ENCODE measurements around the gene KIF6. TPM values are rescaled to one million over a fixed set of nuclear protein-coding genes. Genes with fewer than 3 reads are reported as not detected.

The KIF6 gene
- total RNA-seq, 1 experiment from 2014 or later = not detected

GRCh38 chr6:39496915-39497314 lies 228.3 kb downstream of the KIF6 start (continued):
- no peak for TF ChIP-seq ZNF274 (IDR thresholded peaks at IDR 0.05; ENCODE audit: low read depth, low read length)
- no peak for TF ChIP-seq RAD21 (IDR thresholded peaks at IDR 0.05; ENCODE audit: low read depth)
- TF ChIP-seq CBX3 (IDR thresholded peaks at IDR 0.05; ENCODE audit: low read depth) = no peak
- no peak for TF ChIP-seq EZH2phosphoT487 (IDR thresholded peaks at IDR 0.05; ENCODE audit: borderline replicate concordance)
- no peak for TF ChIP-seq EZH2 (IDR thresholded peaks at IDR 0.05)
- no peak for TF ChIP-seq ZFX (IDR thresholded peaks at IDR 0.05)
- TF ChIP-seq FOSL1 (IDR thresholded peaks at IDR 0.05; ENCODE audit: low read depth) = no peak
- TF ChIP-seq CEBPB (IDR thresholded peaks at IDR 0.05; ENCODE audit: low read depth) = no peak
- no peak for TF ChIP-seq POLR2A (IDR thresholded peaks at IDR 0.05; ENCODE audit: borderline replicate concordance, extremely low read depth, insufficient read depth, insufficient read length)
- TF ChIP-seq SP1 (IDR thresholded peaks at IDR 0.05; ENCODE audit: low read depth) = no peak
- no peak for TF ChIP-seq ELF1 (IDR thresholded peaks at IDR 0.05; ENCODE audit: borderline replicate concordance, low read depth)
- TF ChIP-seq SRF (IDR thresholded peaks at IDR 0.05; ENCODE audit: low read depth) = no peak

- H3K4me3 ChIP-seq (replicated peaks in 1 of 2; ENCODE audit: low read depth in 1 of 2, low read length in 2 of 2) = no peak overlapping the region
- ChIA-PET RAD21 (ENCODE audit: low non-redundant PET in 1 of 2, low total read pairs in 2 of 2, uncharacterized antibody in 2 of 2, unreplicated experiment in 2 of 2) (no interaction called here), CTCF (no interaction called here), POLR2A (no interaction called here)
- H3K4me2 ChIP-seq (ENCODE audit: low read length) = no peak overlapping the region
- H3K4me1 ChIP-seq (ENCODE audit: control insufficient read depth in 1 of 2, insufficient read depth in 2 of 2, low read length in 2 of 2) = no peaks in the 10 kb centered on the region
- ATAC-seq = no peak
- TF ChIP-seq MAX (IDR thresholded peaks at IDR 0.05) (no peak), ATF3 (IDR thresholded peaks at IDR 0.05) (no peak), TCF7L2 (IDR thresholded peaks at IDR 0.05; ENCODE audit: borderline replicate concordance, extremely low read depth, insufficient read depth, insufficient read length) (no peak), SIN3A (IDR thresholded peaks at IDR 0.05; ENCODE audit: low read depth) (no peak), CEBPB (IDR thresholded peaks at IDR 0.05; ENCODE audit: low read depth) (no peak)
- TF ChIP-seq, protein P1, sequence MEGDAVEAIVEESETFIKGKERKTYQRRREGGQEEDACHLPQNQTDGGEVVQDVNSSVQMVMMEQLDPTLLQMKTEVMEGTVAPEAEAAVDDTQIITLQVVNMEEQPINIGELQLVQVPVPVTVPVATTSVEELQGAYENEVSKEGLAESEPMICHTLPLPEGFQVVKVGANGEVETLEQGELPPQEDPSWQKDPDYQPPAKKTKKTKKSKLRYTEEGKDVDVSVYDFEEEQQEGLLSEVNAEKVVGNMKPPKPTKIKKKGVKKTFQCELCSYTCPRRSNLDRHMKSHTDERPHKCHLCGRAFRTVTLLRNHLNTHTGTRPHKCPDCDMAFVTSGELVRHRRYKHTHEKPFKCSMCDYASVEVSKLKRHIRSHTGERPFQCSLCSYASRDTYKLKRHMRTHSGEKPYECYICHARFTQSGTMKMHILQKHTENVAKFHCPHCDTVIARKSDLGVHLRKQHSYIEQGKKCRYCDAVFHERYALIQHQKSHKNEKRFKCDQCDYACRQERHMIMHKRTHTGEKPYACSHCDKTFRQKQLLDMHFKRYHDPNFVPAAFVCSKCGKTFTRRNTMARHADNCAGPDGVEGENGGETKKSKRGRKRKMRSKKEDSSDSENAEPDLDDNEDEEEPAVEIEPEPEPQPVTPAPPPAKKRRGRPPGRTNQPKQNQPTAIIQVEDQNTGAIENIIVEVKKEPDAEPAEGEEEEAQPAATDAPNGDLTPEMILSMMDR (IDR thresholded peaks at IDR 0.05 in 2 of 3, conservative IDR thresholded peaks at IDR 0.05 in 1 of 3; ENCODE audit: borderline replicate concordance in 1 of 3, insufficient read depth in 1 of 3, low read depth in 2 of 3, low read length in 2 of 3) = no peak
- H4K20me1 ChIP-seq (ENCODE audit: insufficient read depth) = no peaks in the 10 kb centered on the region; the same call in 1 of the 2 replicates
- no peaks in the 10 kb centered on the region for H3K9me3 ChIP-seq (ENCODE audit: control insufficient read depth in 1 of 2, insufficient read depth in 1 of 2, low read depth in 1 of 2, low read length in 2 of 2)
- peaks cover 63% of the 10 kb centered on the region for H3K27me3 ChIP-seq (ENCODE audit: insufficient read depth, low read length)
- no peak overlapping the region for H2AFZ ChIP-seq (ENCODE audit: low read depth, low read length, poor library complexity, severe bottlenecking)
- no peak for DNase-seq (ENCODE audit: low read depth, low spot score)
- H3K9ac ChIP-seq (ENCODE audit: low read length) = no peak overlapping the region
- BruUV-seq (replicated peaks) = no TSS peak
- H3K9me2 ChIP-seq (ENCODE audit: insufficient read depth) = no peaks in the 10 kb centered on the region
- no peaks in the 10 kb centered on the region for H3K79me2 ChIP-seq (ENCODE audit: insufficient read depth, low read length)
- intact Hi-C loops (cut with micrococcal nuclease) = no loop called here
- H3K27ac ChIP-seq (ENCODE audit: low read depth, low read length) = no peak overlapping the region
- H3K36me3 ChIP-seq (ENCODE audit: control insufficient read depth in 1 of 2, insufficient read depth in 2 of 2, low read length in 2 of 2) = no peaks in the 10 kb centered on the region
Observed at GRCh38 chr6:39496456-39496855, 228.8 kb downstream of the KIF6 start.
